Stimulated activated CD4-positive, alpha-beta T cell treated with anti-CD3 and anti-CD28 coated beads, Interleukin-2, amount 100 ng/mL, for 4 hours (primary cell): ENCODE measurements around the gene DCDC2.
"Not testable (repeated sequence)": the region's sequence is repeated elsewhere in the genome, so short reads cannot be mapped to it uniquely, and the experiment has no call there.

Source experiments
- DNase-seq: peaks from one replicate; pipeline ENCODE4 v3.0.0-alpha.2; 2020; ENCODE audit warnings: low read depth

The DCDC2 gene

GRCh38 chr6:24145690-24146131 lies 212.1 kb downstream of the DCDC2 start:
- no peak for DNase-seq

DNA sequence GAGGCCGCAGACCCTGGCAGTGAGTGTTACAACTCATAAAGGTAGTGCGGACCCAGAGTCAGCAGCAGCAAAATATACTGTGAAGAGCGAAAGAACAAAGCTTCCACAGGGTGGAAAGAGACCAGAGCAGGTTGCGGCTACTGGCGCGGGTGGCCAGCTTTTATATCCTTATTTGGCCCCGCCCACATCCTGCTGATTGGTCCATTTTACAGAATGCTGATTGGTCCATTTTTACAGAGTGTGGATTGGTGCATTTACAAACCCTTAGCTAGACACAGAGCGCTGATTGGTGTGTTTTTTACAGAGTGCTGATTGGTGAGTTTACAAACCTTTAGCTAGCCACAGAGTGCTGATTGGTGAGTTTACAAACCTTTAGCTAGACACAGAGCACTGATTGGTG lies 215.1 kb downstream of the DCDC2 start:
- DNase-seq = not testable (repeated sequence)

GRCh38 chr6:24140591-24140990 lies 217.3 kb downstream of the DCDC2 start:
- DNase-seq = no peak

DNA sequence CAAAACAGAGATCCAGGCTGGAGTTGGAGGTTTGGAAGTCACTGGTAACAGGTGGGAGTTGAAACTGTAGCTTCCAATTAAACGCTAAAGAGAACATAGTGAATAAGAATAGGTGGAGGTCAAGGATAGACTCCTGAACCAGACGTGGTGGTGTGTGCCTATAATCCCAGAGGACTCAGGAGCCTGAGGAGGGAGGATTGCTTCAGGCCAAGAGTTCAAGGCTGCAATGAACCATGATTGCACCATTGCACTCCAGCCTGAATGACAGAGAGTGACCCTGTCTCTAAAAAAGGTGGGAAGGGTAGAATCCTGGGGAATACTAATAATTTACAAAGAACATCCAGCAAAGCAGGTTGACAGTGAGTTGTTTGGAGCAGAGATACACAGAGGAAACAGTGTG lies 218.2 kb downstream of the DCDC2 start:
- DNase-seq = no peak

- no peak for DNase-seq
These were observed 218.8 kb downstream of the DCDC2 start for GRCh38 chr6:24139080-24139479.

- DNase-seq = no peak
These were observed 226.1 kb downstream of the DCDC2 start for GRCh38 chr6:24131751-24132150.

GRCh38 chr6:24127316-24127715 lies 230.5 kb downstream of the DCDC2 start:
- DNase-seq = no peak

- DNase-seq = no peak
These were observed 231.2 kb downstream of the DCDC2 start for GRCh38 chr6:24126586-24127192.

- DNase-seq = no peak
These were observed 231.9 kb downstream of the DCDC2 start, which contains the start of gene NRSN1 for GRCh38 chr6:24125980-24126379. Gene NRSN1 (plus strand): TSS chr6:24126215. CDS start chr6:24134328, 8,113 bp downstream.

DNA sequence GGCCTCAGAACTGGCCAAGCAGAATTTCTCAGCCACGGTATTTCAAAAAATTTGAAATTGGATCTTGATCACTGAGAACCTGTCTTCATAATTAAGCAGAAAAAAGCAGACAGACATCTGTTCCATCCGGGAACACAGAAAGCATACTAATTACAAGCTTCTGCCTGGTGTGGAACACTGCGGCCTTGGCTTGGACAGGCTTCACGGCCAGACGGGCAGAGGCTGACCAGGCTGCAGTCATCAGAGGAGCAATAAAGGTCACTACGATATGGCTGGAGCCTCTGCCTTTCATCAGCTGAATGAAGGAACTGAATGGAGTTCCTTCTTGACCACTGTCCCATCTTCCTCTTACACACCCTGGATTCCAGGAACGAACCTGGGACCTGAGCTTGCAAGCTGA lies 235.7 kb downstream of the DCDC2 start:
- no peak for DNase-seq
